ENCODE measurements around the gene FOXA3.

DNA sequence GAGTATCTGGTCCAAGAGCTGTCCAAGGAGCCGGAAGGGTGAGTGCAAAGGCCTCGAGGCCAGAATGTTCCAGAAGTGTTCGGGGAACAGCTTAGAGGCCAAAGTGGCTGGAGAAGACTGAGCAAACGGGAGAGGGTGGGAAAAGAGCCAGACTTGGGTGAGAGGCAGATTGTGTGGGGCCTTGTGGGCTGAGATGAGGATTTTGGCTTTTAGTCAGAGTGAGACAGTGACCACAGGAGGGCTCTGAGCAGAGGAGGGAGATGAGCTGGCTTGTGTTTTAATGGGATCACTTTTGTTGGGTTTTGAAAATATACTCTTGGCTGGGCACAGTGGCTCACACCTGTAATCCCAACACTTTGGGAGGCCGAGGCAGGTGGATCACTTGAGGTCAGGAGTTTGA, 44.8 kb downstream of the FOXA3 start:
- TF ChIP-seq POLR2A (IDR thresholded peaks at IDR 0.05; ENCODE audit: low read length), result no peak
- TF ChIP-seq GATA1 (IDR thresholded peaks at IDR 0.05; ENCODE audit: low read depth, low read length), result no peak

All from erythroblast (primary cell).